HG02885 (cell line): Measurements from ENCODE around the gene NDUFB7.

ENCODE experiments used
- ATAC-seq: cut with Tn5 transposase; IDR thresholded peaks from one replicate; pipeline ENCODE4 v1.9.1; 2021; ENCODE audit warnings: mild to moderate bottlenecking; ENCODE audit not compliant: unreplicated experiment, poor library complexity

The NDUFB7 gene

DNA sequence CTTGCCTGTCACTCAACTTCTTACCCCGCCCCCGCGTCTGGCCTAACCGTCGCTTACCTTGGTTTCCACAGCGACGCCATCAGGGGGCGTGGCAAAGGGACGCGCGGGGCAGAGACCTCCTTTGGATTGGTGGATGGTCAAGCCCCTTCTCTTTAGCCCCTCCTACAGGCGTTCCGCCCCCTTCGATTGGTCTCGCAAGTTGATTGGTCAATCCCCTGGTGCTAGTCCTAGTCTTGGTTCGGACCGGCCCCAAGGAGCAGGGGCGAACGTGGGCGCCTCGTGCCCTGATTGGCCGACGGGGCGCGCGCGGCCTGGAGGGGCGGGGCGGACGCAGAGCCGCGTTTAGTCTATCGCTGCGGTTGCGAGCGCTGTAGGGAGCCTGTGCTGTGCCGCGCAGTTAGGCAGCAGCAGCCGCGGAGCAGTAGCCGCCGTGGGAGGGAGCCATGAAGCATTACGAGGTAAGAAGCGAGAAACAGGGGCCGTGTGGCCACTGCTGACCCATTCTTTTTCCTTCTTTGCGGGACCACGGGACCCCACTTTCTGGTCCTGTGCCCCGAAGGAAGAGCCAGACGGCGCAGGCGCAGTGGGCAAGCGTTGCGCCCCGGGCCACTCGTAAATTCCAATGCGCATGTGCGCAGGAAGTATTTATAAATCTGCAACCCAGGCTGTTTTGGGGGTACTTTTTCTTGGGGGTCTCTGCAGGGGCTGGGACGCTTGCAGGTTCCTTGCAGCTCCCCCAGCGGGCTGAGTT, 42.4 kb downstream of the NDUFB7 start, which contains the start of gene TECR:
TSS of gene TECR (plus strand) at position 341 of the 751 bp plus-strand sequence. CDS start at position 444, 103 bp downstream.
- ATAC-seq = peak; percentile 97

GRCh38 chr19:14528419-14529253, 43.2 kb downstream of the NDUFB7 start:
- no peak for ATAC-seq

- ATAC-seq = no peak
These were observed 45.4 kb downstream of the NDUFB7 start for GRCh38 chr19:14526423-14526822.

- ATAC-seq = no peak
These were observed 46.1 kb downstream of the NDUFB7 start for GRCh38 chr19:14525729-14526128.

DNA sequence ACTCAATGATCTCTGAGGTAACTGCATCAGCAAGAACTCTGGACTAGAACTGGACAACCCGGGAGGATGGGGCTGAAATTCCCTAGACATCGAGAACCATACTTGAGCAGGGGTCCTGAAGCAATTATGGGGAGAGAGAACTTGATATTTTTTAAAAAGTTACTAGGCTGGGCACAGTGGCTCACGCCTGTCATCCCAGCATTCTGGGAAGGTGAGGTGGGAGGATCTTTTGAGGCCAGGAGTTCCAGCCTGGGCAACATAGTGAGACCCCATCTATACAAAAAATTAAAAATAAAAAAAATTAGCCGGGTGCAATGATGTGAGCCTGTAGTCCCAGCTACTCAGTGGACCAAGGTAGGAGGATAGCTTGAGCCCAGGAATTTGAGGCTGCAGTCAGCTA, 51.3 kb downstream of the NDUFB7 start:
- ATAC-seq = no peak

DNA sequence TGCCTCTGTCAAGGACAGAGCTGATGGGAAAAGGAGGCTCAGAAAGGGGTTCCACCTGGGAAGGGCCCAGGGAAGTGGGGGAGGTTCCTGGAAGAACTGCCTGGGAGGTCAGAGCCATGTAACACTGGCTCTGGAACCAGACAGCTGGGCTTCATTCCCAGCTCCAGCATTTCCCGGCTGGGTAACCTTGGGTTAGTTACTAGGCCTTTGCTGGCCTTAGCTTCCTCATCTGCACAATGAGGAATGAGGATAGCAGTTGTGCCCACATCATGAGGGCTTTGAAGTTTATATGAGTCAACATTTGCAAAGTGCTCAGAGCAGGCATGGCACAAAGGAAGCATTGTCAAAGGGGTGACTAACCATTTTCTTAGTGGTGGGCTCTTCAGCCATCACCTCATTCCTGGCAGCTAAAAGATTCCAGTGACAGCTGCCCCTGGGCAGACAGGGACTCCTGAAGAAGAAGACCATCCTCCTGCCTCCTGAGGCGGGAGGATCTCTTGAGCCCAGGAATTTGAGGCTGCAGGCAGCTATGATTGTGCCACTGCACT, 51.9 kb downstream of the NDUFB7 start:
- no peak for ATAC-seq

- no peak for ATAC-seq
These were observed 52.5 kb downstream of the NDUFB7 start for GRCh38 chr19:14519245-14519859.

DNA sequence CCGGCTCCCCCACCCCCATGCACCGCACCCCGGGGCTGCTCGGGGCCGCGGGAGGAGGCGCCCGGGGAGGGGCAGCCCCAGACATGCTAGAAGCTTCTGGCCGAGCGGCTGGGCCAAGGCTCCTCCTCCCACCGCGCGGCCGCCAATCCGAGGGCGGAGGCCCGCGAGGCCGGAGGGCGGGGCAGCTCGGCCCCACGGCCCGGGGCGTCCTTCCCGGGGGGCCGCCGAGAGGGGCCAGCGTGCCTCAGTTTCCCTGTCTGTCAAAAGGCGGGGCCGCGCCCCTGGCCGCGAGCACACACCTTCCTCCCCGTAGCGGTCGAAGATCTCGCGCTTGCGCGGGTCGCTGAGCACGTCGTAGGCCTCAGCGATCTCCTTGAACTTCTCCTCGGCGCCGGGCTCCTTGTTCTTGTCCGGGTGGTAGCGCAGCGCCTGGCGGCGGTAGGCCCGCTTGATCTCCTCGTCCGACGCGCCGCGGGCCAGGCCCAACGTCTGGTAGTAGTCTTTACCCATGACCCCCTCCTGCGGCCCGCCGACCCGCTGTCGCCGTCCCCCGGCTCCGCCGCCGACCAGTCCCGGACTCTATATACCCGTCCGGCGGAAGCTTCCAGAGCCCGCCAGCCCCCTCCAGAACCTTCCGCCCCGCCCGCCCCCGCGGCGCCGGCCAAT, 53.9 kb downstream of the NDUFB7 start, which contains the start of gene DNAJB1:
TSS of gene DNAJB1 (minus strand) at position 558 of the 666 bp plus-strand sequence. CDS start at position 510, 48 bp downstream.
- peak; percentile 66 for ATAC-seq

- no peak for ATAC-seq
These were observed 54.4 kb downstream of the NDUFB7 start for GRCh38 chr19:14517446-14517839.

- no peak for ATAC-seq
These were observed 55.0 kb downstream of the NDUFB7 start for GRCh38 chr19:14516746-14517438.
